ENCODE data around the gene ILKAP.

Gene ILKAP

DNA sequence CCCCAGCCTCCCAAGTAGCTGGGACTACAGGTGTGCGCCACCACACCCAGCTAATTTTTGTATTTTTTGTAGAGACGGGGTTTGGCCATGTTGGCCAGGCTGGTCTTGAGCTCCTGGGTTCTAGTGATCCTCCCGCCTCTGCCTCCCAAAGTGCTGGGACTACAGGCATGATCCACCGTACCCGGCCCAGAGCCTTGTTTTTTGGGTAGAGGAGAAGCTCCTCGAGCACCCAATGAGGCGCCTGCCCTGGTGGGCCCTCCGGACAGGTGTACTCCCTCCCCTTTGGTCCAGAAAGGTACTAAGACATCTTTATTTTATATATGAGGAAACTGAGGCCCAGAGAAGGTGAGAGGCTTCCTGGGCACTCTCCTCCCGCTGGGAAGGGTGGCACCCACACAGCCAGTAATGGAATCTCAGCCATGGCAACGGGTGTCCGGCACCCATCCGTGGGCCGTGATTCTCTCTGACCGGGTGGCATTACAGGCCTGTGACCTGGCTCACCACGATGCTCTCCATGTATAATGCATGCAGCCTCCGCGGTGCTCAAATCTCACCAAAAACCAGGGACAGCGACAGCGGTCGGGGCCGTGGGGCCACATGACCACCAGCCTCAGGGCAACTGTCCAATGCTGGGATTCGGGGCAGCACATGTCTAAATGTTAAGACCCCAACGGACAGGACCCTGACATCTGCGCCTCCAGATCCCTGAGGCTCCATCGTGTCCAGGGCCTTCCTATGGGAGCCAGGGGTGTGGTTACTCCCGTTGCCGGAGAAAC lies 81.8 kb downstream of the ILKAP start:
- no peak for DNase-seq

DNA sequence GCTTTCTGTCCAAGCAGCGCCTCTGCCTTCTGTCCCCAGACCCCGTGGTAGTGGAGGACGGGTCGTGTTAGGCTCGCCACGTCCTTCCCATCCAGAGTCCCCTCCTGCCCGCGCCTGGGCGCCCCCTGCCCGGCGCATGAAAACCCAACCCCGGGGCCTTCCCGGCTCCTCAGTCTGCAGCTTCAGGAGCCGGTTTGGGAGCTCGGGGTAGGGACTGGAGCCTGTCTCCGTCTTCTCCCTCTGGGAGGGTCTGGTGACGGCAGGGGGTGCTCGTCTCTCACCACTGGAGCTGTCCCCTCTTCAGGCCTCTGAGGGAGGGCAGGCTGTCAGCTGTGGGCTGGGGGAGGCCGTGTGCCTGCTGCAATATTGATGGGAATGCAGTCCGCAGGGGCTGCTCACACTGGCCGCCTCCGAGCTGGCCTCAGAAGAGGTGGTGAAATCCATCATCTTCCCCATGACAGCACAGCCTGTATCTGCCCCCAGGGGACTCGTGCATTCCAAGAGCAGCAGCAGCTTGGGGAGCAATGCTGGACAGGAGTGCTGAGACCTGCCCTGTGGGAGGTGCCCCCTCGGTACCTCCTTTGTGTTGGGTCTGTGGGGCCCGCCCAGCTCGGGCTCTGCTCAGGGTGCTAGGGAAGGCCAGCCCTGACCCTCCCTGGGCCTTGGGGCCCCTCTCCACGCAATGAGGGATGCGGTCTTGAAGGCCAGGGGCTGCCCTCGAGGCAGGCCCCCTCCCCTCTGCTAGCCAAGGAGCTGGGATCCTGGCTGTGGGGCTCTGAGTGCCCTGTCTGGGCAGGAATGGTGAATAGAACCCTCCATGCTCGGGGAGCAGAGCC lies 82.8 kb downstream of the ILKAP start:
- DNase-seq = peak; percentile 25
